ENCODE data around the gene ITGA6.

ITGA6 gene

DNA sequence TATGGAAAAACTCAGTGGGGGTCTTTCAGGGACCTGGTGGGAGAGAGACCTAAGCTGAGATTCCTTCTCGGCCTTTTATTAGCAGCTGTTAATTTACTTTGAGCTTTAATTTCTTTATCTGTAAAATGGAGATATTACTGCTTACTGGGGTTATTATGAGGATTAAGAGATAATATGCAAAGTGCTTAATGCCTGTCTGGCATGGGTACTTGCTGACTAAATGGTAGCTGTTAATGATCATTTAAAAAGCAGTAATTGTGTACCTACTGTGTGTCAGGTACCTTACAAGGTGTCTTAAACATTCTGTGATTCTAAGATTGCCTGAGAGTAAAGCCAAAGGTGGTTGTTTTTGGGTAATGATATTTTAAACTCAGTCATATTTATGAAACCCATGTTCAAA, 2.6 kb downstream of the ITGA6 start:
- Mint-ChIP-seq H3K9me3 (ENCODE audit: low read depth) (no peaks in the 10 kb centered on the region), H3K27me3 (no peaks in the 10 kb centered on the region), H3K4me3 (peak overlapping the region; percentile 89), H3K4me1 (ENCODE audit: low read depth) (peaks cover 74% of the 10 kb centered on the region), H3K27ac (peak overlapping the region; percentile 72), H3K36me3 (no peaks in the 10 kb centered on the region)

DNA sequence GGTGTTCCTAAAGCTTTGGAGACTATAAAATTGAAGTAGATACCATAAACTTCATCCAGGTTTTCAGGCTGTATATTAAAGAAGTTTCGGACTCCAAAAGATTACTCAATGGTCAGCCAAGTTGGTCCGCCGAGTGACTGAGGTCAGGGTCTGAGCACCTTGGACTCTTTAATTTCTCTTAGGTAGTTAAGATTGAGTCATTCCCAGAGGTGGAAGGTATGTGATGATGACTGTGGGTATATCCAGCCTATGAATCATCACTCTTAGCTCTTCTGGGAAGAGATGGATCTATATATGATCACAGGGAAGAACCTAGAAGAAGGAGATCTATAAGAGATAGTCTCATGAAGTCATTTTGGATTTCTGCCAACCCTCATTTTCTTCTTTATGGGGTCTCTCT, 3.3 kb downstream of the ITGA6 start:
- Mint-ChIP-seq H3K9me3 (ENCODE audit: low read depth) (no peaks in the 10 kb centered on the region), H3K36me3 (no peaks in the 10 kb centered on the region), H3K4me3 (peak overlapping the region; percentile 89), H3K4me1 (ENCODE audit: low read depth) (peaks cover 78% of the 10 kb centered on the region), H3K27ac (peak overlapping the region; percentile 77), H3K27me3 (no peaks in the 10 kb centered on the region)

DNA sequence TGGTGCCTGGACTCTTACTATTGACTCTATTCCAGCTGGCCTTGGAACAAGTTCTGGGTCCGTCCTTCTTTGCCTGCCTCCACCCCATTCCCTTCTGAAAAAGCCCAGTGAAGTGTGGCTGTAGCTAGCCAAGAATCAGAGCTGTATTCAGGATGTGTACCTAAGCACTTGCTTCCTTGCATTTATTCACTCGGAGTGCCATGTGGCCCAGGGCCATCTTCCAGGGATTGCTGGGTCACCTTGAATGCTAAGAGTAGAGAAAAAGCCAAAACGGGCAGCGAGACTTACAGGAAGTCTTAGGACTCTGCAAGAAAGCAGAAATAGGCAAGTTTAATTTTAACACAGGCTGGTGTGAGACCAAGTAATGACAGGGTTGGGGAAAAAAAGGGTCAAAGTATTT, 4.1 kb downstream of the ITGA6 start:
- Mint-ChIP-seq H3K27me3 (no peaks in the 10 kb centered on the region), H3K4me1 (ENCODE audit: low read depth) (peaks cover 75% of the 10 kb centered on the region), H3K36me3 (no peaks in the 10 kb centered on the region), H3K9me3 (ENCODE audit: low read depth) (no peaks in the 10 kb centered on the region), H3K27ac (peak overlapping the region; percentile 77), H3K4me3 (peak overlapping the region; percentile 44)

DNA sequence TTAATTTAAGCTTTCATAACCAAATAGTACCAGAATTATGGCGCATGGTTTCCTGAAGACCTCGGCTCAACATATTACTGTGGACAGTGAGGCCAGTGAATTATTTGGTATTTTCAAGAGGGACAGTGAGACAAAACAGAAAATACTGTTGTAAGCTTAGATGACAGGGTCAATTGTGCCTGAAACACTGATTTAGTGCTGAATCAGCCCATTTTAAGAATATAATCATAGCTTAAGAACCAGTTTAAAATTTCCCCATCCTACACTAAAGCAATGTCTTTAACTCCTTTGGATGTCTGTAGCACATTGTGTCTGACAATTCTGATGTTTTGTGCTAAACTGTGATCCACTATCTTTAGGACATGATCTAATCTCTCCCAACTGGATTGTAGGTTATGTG, 4.6 kb downstream of the ITGA6 start:
- peak overlapping the region; percentile 55 for H3K27ac Mint-ChIP-seq
- no peaks in the 10 kb centered on the region for H3K36me3 Mint-ChIP-seq
- peak overlapping the region; percentile 5 for H3K4me3 Mint-ChIP-seq
- H3K9me3 Mint-ChIP-seq (ENCODE audit: low read depth) = no peaks in the 10 kb centered on the region
- no peaks in the 10 kb centered on the region for H3K27me3 Mint-ChIP-seq
- H3K4me1 Mint-ChIP-seq (ENCODE audit: low read depth) = peaks cover 71% of the 10 kb centered on the region

DNA sequence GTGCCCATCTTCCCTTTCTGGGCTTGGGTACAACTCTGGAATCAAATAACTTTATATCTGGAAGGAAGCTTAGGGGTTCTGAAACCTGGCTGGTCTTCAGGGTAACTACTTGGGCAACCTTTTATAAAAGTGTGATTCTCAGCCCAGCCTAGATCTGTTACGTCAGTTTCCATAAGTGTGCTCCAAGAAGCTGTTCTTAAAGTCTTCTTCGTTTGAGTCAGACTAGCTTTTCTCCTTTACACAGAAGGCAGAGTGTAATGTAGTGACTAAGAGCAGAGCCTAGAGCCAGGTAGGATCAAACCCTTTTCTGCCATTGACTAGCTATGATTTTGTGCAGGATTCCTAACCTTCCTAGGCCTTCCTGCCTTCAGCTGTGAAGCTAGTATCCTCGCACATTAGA, 5.8 kb downstream of the ITGA6 start:
- Mint-ChIP-seq H3K27me3 (no peaks in the 10 kb centered on the region), H3K4me3 (no peak overlapping the region), H3K9me3 (ENCODE audit: low read depth) (no peaks in the 10 kb centered on the region), H3K4me1 (ENCODE audit: low read depth) (peaks cover 70% of the 10 kb centered on the region), H3K27ac (peak overlapping the region; percentile 55), H3K36me3 (no peaks in the 10 kb centered on the region)

DNA sequence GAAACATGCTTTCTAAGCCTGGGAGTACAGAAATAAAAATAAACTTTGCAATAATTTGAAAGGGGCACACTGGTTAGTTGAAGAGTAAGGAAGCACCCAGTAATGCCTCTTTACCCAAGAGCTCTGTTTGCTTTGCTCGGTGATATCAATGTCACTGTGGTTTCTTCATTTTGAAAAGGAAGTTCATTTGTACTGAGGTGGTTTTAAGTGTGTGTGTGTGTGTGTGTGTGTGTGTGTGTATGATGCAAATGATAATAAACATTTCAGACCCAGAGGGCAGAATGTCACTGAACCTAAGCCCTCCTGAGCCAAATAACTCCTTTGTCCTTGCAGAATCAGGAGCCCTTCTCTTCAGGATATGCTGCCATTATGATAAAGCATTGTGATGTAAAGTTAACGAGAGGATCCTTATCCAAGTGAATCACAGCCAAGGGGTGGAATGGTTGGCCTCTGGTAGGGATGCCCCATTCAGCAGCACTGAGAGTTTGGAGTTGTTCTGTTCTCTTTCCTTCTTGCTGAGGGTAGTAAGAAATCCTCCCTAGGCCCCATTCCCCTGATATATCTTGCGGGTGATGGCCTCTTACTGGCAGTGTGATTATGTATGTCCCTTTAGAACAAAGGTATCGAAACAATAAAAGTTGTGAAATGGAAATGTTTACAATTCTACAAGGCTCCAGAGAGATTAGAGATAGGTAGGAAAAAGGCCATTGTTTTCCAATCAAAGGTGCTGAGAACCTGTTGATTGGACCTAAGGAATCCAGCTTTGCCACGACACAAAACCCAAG, 7.6 kb downstream of the ITGA6 start:
- H3K4me3 Mint-ChIP-seq = peak overlapping the region; percentile 46
- no peaks in the 10 kb centered on the region for H3K36me3 Mint-ChIP-seq
- no peaks in the 10 kb centered on the region for H3K27me3 Mint-ChIP-seq
- peaks cover 54% of the 10 kb centered on the region for H3K4me1 Mint-ChIP-seq (ENCODE audit: low read depth)
- peak overlapping the region; percentile 55 for H3K27ac Mint-ChIP-seq
- no peaks in the 10 kb centered on the region for H3K9me3 Mint-ChIP-seq (ENCODE audit: low read depth)

DNA sequence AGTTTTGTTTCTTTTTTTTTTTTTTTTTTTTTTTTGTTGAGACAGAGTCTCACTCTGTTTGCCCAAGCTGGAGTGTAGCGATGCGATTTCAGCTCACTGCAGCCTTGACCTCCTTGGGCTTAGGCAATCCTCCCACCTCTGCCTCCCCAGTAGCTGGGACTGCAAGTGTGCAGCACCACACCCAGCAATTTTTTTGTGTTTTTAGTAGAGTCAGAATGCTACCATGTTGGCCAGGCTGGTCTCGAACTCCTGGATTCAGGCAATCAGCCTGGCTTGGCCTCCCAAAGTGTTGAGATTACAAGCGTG, 8.2 kb downstream of the ITGA6 start:
- H3K4me1 Mint-ChIP-seq (ENCODE audit: low read depth) = peaks cover 52% of the 10 kb centered on the region
- no peaks in the 10 kb centered on the region for H3K36me3 Mint-ChIP-seq
- no peak overlapping the region for H3K4me3 Mint-ChIP-seq
- H3K9me3 Mint-ChIP-seq (ENCODE audit: low read depth) = no peaks in the 10 kb centered on the region
- H3K27me3 Mint-ChIP-seq = no peaks in the 10 kb centered on the region
- H3K27ac Mint-ChIP-seq = peak overlapping the region; percentile 24

DNA sequence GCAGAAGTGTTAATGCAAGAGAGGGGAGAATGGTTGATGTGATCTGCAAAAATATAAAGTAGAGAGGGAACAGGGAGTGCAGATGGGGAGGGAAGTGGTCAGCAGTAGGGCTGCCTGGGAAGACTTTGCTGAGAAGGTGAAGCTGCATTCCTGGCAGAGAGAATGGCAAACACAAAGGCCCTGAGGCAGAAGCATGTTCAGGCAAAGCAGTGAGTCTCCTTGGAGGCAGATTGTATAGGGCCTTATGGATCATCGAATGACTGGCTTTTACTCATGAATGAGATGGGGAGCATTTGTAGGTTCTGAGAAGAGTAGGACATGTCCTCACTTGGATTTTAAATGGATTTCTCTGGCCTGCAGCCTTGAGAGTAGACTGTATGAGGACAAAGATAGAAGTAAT, 9.5 kb downstream of the ITGA6 start:
- H3K4me1 Mint-ChIP-seq (ENCODE audit: low read depth) = peaks cover 50% of the 10 kb centered on the region
- H3K27ac Mint-ChIP-seq = no peak overlapping the region
- no peaks in the 10 kb centered on the region for H3K9me3 Mint-ChIP-seq (ENCODE audit: low read depth)
- H3K4me3 Mint-ChIP-seq = no peak overlapping the region
- no peaks in the 10 kb centered on the region for H3K36me3 Mint-ChIP-seq
- H3K27me3 Mint-ChIP-seq = no peaks in the 10 kb centered on the region

DNA sequence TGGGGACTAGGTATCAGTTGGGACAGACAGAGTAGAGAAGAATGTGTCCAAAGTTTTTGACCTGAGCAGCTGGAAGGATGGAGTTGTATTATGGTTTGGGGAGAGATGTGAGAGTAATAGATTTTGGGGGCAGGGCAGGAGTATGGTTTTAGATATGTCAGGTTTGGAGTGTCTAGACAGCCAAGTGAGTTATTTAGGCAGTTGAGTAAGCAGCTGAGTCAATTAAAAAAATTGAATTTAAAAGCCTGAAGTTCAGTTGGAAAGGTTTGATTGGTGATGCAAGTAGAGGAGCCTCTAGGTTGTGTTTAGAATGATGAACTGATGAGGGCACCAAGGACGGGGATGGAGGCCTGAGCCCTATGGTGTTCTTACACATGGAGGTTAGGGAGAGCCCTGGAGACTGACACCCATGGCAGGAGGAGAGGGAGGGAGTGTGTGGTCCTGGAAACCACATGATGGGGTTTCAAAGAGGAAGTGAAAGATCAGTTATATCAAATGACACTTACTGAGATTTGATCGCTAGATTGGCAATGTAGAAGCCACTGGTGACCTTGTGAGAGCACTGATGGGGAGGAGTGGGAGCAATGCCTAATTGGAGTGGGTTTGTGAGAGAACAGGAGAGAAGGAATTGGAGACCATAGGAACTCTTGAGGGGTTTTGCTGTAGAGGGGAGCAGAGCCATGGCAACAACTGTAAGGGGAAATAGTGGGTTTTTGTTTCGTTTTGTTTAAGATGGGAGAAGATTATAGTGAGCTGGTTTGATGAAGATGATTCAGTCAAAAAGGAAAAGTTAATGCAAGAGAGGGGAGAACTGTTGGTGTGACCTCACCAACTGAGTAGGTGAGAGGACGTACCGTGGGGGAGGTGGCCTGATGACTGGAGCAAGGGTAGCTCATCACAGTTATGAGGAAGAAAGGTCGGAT, 10.3 kb downstream of the ITGA6 start:
- H3K4me3 Mint-ChIP-seq = no peak overlapping the region
- peaks cover 50% of the 10 kb centered on the region for H3K4me1 Mint-ChIP-seq (ENCODE audit: low read depth)
- H3K9me3 Mint-ChIP-seq (ENCODE audit: low read depth) = no peaks in the 10 kb centered on the region
- no peaks in the 10 kb centered on the region for H3K27me3 Mint-ChIP-seq
- no peaks in the 10 kb centered on the region for H3K36me3 Mint-ChIP-seq
- no peak overlapping the region for H3K27ac Mint-ChIP-seq

DNA sequence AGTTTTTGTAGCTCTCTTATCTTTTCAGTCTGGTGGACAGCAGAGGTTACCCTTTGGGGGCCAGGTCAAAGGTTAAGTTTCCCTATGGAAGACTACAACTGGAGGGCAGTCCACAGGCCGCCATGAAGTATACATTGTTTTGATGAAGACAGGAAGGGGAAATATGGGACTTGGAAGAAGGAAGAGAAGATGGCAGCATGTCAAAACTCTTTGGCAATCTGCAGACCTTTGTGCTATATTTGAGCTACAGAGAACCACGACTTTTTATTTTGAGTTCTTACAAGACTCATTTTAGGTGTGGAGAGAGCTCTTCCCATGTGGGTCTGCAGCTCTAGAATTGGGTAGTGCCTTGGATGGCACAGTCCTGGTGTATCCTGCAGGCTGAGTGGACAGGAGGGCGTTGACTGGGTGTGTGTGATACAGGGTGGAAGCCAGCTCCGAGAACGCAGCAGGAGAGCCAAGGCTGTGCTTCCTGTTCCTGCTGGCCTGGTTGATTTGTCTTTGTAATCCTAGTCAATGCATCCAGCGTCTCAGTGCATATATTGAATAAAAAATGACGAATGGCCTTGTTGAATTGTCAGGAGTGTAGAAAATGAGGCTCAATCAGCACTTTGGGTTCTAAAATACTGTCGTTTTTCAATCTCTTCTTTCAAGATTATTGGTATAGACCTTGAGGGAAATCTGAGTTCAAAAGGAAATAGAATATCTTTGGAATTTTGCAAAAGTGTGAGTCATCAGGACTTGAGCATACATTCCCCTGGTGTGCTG, 11.5 kb downstream of the ITGA6 start:
- Mint-ChIP-seq H3K4me1 (ENCODE audit: low read depth) (peaks cover 50% of the 10 kb centered on the region), H3K36me3 (no peaks in the 10 kb centered on the region), H3K27ac (no peak overlapping the region), H3K9me3 (ENCODE audit: low read depth) (no peaks in the 10 kb centered on the region), H3K4me3 (peak overlapping the region; percentile 46), H3K27me3 (no peaks in the 10 kb centered on the region)

DNA sequence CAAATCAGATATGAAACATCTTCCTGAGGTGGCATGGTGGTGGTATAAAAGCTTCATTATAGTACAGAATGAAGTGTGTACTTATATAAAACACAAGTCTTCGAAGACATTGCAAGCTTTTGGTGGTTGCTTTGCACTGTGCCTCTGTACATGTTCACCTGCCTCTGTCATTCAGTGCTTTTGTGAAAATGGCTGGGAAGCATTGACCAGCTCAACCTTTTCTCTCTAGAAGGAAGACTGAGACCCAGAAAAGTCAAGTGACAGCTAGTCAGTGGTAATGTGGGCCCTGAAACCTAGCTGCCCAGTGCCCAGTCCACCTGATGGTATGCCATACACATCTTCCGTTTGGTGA, 12.1 kb downstream of the ITGA6 start:
- no peaks in the 10 kb centered on the region for H3K27me3 Mint-ChIP-seq
- no peaks in the 10 kb centered on the region for H3K9me3 Mint-ChIP-seq (ENCODE audit: low read depth)
- no peak overlapping the region for H3K27ac Mint-ChIP-seq
- H3K36me3 Mint-ChIP-seq = no peaks in the 10 kb centered on the region
- H3K4me1 Mint-ChIP-seq (ENCODE audit: low read depth) = peaks cover 47% of the 10 kb centered on the region
- no peak overlapping the region for H3K4me3 Mint-ChIP-seq

DNA sequence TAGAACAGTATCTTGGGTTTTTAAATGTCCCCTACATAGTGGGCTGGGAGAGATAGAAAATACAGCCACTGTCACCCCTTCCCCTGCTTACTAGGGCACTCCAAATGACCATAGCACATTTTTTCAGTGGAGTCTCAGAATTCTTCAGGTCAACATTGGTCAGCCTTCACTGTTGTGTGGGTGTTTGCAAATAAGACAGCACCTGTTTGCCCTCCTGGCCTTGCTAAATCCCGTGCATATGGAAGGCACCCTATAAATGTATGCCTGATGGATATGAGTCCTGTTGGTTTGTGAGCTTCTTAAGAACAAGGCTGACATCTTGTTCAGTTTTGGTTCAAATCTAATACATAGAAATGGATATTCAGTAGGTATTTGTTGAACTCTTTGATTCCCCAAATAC, 12.5 kb downstream of the ITGA6 start:
- H3K4me1 Mint-ChIP-seq (ENCODE audit: low read depth) = peaks cover 46% of the 10 kb centered on the region
- peak overlapping the region; percentile 11 for H3K4me3 Mint-ChIP-seq
- H3K27me3 Mint-ChIP-seq = no peaks in the 10 kb centered on the region
- H3K27ac Mint-ChIP-seq = no peak overlapping the region
- H3K9me3 Mint-ChIP-seq (ENCODE audit: low read depth) = no peaks in the 10 kb centered on the region
- no peaks in the 10 kb centered on the region for H3K36me3 Mint-ChIP-seq

DNA sequence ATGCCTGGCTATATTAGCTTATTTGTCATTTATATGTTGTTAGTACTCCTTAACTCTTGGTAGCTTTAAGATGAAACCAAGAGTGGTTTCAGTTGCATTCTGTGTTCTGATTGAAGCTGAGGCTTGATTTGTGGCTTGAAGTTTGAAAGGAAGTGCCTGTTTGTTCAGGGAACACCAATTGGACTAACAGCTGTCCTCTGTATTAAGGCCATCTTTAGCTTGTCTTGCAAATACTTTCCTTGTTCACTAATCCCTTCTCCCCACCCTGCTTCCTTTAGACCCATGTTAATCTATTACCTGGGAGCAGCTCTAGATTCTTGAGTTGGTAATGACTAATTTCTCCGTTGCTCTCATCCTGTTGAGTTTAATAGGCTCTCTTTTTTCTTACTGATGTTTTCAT, 13.4 kb downstream of the ITGA6 start:
- H3K36me3 Mint-ChIP-seq = no peaks in the 10 kb centered on the region
- H3K4me3 Mint-ChIP-seq = peak overlapping the region; percentile 46
- peaks cover 45% of the 10 kb centered on the region for H3K4me1 Mint-ChIP-seq (ENCODE audit: low read depth)

DNA sequence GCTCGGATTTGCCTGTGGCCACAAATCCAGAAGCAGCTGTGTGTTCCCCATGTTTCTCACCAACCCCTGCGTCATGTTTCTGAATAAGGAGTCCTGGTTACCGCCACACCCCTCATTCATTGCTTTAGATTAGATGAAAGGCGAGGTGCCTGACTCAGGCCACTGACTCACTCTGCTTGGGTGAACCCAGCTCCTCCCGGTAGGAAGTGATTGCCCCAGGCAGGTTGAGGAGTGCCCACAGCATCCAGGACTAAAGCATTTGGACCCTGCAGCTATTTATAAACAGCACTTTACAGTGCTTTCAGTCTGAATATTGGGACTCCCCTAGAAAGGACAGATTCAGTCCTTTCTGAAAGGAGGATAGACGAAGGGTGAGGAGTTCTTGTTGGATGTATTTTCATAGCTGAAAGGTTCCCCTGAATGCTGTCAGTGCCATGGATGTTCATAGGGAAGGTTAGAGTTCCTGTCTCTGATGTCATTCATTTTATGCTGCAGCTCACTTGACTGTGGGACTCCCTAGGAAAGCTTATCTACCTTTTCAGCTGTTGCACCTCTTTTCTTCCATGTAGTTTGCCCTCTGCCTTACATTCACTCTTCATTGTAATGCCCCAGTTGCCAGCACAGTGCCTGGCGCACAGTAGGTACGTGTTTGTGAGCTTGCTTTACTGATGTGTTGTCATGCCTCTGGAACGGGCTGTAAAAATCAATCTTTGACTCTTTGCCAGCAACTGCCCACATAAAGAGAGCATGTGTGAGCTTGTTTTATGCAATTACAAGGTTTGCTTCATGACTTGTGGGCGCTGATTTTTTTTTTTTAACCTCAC, 14.9 kb downstream of the ITGA6 start:
- Mint-ChIP-seq H3K9me3 (ENCODE audit: low read depth) (no peaks in the 10 kb centered on the region), H3K27me3 (no peaks in the 10 kb centered on the region), H3K36me3 (no peaks in the 10 kb centered on the region), H3K4me1 (ENCODE audit: low read depth) (peaks cover 54% of the 10 kb centered on the region), H3K27ac (peak overlapping the region; percentile 95), H3K4me3 (peak overlapping the region; percentile 90)

More for the DNA sequence above, 13.4 kb downstream of the ITGA6 start:
- no peaks in the 10 kb centered on the region for H3K27me3 Mint-ChIP-seq
- no peaks in the 10 kb centered on the region for H3K9me3 Mint-ChIP-seq (ENCODE audit: low read depth)
- H3K27ac Mint-ChIP-seq = peak overlapping the region; percentile 67
